OCI-LY7 (cell line): ENCODE measurements around the gene RBM4.

Experiments
- EZH2phosphoT487 ChIP-seq: fragments of 200-600 bp; sonication (generic); IDR thresholded peaks from 2 replicates; pipeline ENCODE4 v1.6.1; 2018; ENCODE audit warnings: low read depth, borderline replicate concordance, mild to moderate bottlenecking, mixed run types, antibody characterized with exemption, low read length, moderate library complexity, mixed read lengths
- TF ChIP-seq, protein P1 (sequence below): fragments of 200-600 bp; sonication (generic); conservative IDR thresholded peaks from 2 replicates; pipeline ENCODE4 v1.5.1; 2014; ENCODE audit warnings: mild to moderate bottlenecking, antibody characterized with exemption, low read length, moderate library complexity, mixed read lengths

DNA sequence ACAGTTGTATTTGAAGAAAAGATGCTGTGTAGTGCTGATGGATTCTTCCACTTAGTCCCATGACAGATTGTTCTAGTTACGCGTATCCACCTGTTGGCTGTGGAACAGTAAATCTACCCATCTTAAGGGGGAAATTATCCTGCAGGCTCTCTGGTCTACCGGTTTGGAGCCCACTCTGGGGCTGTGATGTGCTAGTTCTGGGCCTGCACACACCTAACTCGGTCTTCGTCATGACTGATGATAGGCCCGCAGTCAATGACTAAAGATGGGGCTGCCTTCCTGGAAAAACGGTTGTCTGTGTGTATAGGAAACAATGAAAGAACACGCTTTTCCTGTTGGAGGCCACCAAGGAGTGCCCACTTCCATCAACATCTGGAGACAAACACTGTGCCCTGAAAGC lies 45.4 kb downstream of the RBM4 start:
- TF ChIP-seq EZH2phosphoT487: no peak
- TF ChIP-seq, protein P1, sequence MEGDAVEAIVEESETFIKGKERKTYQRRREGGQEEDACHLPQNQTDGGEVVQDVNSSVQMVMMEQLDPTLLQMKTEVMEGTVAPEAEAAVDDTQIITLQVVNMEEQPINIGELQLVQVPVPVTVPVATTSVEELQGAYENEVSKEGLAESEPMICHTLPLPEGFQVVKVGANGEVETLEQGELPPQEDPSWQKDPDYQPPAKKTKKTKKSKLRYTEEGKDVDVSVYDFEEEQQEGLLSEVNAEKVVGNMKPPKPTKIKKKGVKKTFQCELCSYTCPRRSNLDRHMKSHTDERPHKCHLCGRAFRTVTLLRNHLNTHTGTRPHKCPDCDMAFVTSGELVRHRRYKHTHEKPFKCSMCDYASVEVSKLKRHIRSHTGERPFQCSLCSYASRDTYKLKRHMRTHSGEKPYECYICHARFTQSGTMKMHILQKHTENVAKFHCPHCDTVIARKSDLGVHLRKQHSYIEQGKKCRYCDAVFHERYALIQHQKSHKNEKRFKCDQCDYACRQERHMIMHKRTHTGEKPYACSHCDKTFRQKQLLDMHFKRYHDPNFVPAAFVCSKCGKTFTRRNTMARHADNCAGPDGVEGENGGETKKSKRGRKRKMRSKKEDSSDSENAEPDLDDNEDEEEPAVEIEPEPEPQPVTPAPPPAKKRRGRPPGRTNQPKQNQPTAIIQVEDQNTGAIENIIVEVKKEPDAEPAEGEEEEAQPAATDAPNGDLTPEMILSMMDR: no peak
